ENCODE measurements around the gene IRF6. TPM values are rescaled to one million over a fixed set of nuclear protein-coding genes. Genes with fewer than 3 reads are reported as not detected.

IRF6 gene
- total RNA-seq, 4 donors from 2014 or later, result 94.8 to 110 (median 98.6) TPM

GRCh38 chr1:209746451-209747165 lies 59.3 kb downstream of the IRF6 start:
- H3K27ac ChIP-seq, result no peak overlapping the region
- H3K4me1 ChIP-seq, result peaks cover 4 to 37% (median 10%) of the 10 kb centered on the region in 3 donors
- no peaks in the 10 kb centered on the region for H3K36me3 ChIP-seq
- no peaks in the 10 kb centered on the region for H3K9me3 ChIP-seq
- 37 to 47% methylated on average over 4 of the region's 4 CpGs for WGBS, 2 donors
- no peak overlapping the region for H3K4me3 ChIP-seq
- no peak for DNase-seq
- intact Hi-C loops (cut with DNase I), result loop anchor here (5.0 kb wide), 1 partner anchor 49 kb away; no protein-coding TSS in a partner anchor
- H3K27me3 ChIP-seq, result no peaks in the 10 kb centered on the region
- no peak for TF ChIP-seq POLR2A (IDR thresholded peaks at IDR 0.05)
- TF ChIP-seq CTCF (IDR thresholded peaks at IDR 0.05), result no peak

DNA sequence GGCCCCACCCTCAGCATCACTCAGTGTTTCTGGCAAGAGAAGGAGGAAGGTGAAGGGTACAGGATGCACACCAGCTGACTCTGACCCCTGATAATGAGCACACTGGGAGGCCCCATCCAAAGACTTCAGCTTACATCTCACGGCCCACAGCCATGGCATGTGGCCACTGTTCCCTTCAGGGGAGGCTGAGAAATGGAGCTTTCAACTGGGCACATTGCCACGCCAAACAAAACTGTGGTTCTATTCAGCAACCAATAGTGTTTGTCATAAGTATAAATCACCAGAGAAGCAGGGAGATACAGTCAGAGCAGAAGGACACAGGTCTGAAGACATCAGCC lies 62.8 kb downstream of the IRF6 start:
- WGBS, 2 donors, result 22 to 51% methylated on average over 1 to 2 of the region's 2 CpGs
- Histone ChIP-seq H3K9me3 (no peaks in the 10 kb centered on the region), H3K27ac (peak overlapping the region in 1 of 4 donors; percentile 48), H3K4me3 (no peak overlapping the region), H3K4me1 (peaks cover 4 to 31% (median 8%) of the 10 kb centered on the region in 3 donors), H3K36me3 (no peaks in the 10 kb centered on the region), H3K27me3 (no peaks in the 10 kb centered on the region)
- intact Hi-C loops (cut with DNase I), result loop anchor here (5.0 kb wide), 1 partner anchor 161 kb away; the partner anchor contains the start of gene CAMK1G
- TF ChIP-seq CTCF (IDR thresholded peaks at IDR 0.05) (no peak), POLR2A (IDR thresholded peaks at IDR 0.05) (no peak)
- DNase-seq, result no peak

DNA sequence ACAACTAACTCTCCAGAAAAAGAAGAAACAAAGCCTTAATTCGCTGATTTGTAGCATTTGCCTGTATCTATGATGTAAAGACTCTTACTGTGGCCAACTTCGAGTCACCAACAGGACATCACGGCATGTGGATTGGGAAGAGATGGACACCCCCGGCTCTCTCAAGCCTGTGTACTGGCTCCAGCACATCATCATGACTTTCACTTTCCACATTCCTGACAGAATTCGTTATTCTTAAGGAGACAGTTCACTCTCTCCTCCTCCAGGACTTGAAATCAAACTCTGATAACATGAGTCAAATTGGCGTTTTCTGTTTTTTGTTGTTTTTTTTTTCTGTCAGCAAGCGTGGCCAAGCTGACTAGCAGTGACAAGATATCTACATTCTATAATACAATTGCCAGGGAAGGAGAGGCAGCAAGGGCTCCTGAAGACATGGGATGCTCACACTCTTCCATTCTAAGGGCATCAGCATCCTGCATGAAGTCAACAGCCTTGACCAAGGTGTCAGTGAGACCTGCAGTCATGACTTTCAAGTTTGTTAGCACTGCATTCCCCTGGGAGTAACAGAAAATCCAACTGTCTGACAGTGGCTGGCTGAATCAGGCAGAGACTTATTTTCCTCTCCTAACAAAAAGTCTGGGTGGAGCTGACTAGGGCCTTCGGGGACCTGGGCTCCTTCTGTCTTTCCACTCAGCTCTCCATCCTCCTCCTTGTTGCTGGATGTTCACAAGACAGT lies 63.4 kb downstream of the IRF6 start:
- H3K4me3 ChIP-seq, result peak overlapping the region in 1 of 4 donors; percentile 18
- H3K27me3 ChIP-seq, result no peaks in the 10 kb centered on the region
- intact Hi-C loops (cut with DNase I), result loop anchor here (5.0 kb wide), 1 partner anchor 160 kb away; the partner anchor contains the start of gene CAMK1G
- DNase-seq, result no peak
- no peaks in the 10 kb centered on the region for H3K36me3 ChIP-seq
- H3K4me1 ChIP-seq, result peaks cover 4 to 26% (median 5%) of the 10 kb centered on the region in 3 donors
- WGBS, 2 donors, result 51 to 53% methylated on average over 8 of the region's 8 CpGs
- H3K27ac ChIP-seq, result peak overlapping the region in 2 of 4 donors; percentile 26 to 48
- H3K9me3 ChIP-seq, result no peaks in the 10 kb centered on the region
- TF ChIP-seq POLR2A (IDR thresholded peaks at IDR 0.05) (no peak), CTCF (IDR thresholded peaks at IDR 0.05) (no peak)

GRCh38 chr1:209741889-209742288 lies 64.1 kb downstream of the IRF6 start:
- Histone ChIP-seq H3K27me3 (no peaks in the 10 kb centered on the region), H3K4me3 (no peak overlapping the region), H3K9me3 (no peaks in the 10 kb centered on the region), H3K4me1 (peaks cover 0 to 19% (median 0%) of the 10 kb centered on the region in 3 donors), H3K27ac (peak overlapping the region in 2 of 4 donors; percentile 26 to 48), H3K36me3 (no peaks in the 10 kb centered on the region)
- no peak for TF ChIP-seq CTCF (IDR thresholded peaks at IDR 0.05)
- no peak for TF ChIP-seq POLR2A (IDR thresholded peaks at IDR 0.05)
- intact Hi-C loops (cut with DNase I), result loop anchor here (5.0 kb wide), 1 partner anchor 160 kb away; the partner anchor contains the start of gene CAMK1G
- 58 to 84% methylated on average over 2 of the region's 2 CpGs for WGBS, 2 donors
- no peak for DNase-seq

- no peak for DNase-seq
- intact Hi-C loops (cut with DNase I), result loop anchor here (5.0 kb wide), 1 partner anchor 159 kb away; the partner anchor contains the start of gene CAMK1G
- WGBS, 2 donors, result 76 to 94% methylated on average over 3 of the region's 3 CpGs
Observed at GRCh38 chr1:209741193-209741592, 64.7 kb downstream of the IRF6 start.

More at GRCh38 chr1:209741193-209741592, 64.7 kb downstream of the IRF6 start:
- peaks cover 0 to 18% (median 0%) of the 10 kb centered on the region in 3 donors for H3K4me1 ChIP-seq
- H3K27me3 ChIP-seq, result no peaks in the 10 kb centered on the region
- no peak overlapping the region for H3K27ac ChIP-seq
- no peaks in the 10 kb centered on the region for H3K9me3 ChIP-seq
- no peak overlapping the region for H3K4me3 ChIP-seq
- no peaks in the 10 kb centered on the region for H3K36me3 ChIP-seq
- TF ChIP-seq CTCF (IDR thresholded peaks at IDR 0.05) (no peak), POLR2A (IDR thresholded peaks at IDR 0.05) (no peak)

Data from esophagus squamous epithelium (tissue), 5 donors.